M059J (cell line): ENCODE measurements around the gene CFTR. TPM values are rescaled to one million over a fixed set of nuclear protein-coding genes. Genes with fewer than 3 reads are reported as not detected.
"Not testable (repeated sequence)": the region's sequence is repeated elsewhere in the genome, so short reads cannot be mapped to it uniquely, and the experiment has no call there.

ENCODE experiments used
- DNase-seq: peaks from one replicate; pipeline ENCODE4 v3.0.0-alpha.2; 2012; ENCODE audit warnings: low read depth
- total RNA-seq: library from RNA; depleted of rRNA; stranded (reverse); fragments of >200 nt; shearing (Covaris generic); gene quantifications from 2 replicates; pipeline ENCODE4 v1.2.3, GENCODE V29; 2014; rRNA removed

CFTR gene
- total RNA-seq = 0.10 TPM in 1 of 2 replicates, not detected in the other

GRCh38 chr7:117479225-117480054 lies at the start of gene CFTR:
CFTR (plus strand) TSS chr7:117480025; CDS start chr7:117480095, 70 bp downstream.
- no peak for DNase-seq

DNA sequence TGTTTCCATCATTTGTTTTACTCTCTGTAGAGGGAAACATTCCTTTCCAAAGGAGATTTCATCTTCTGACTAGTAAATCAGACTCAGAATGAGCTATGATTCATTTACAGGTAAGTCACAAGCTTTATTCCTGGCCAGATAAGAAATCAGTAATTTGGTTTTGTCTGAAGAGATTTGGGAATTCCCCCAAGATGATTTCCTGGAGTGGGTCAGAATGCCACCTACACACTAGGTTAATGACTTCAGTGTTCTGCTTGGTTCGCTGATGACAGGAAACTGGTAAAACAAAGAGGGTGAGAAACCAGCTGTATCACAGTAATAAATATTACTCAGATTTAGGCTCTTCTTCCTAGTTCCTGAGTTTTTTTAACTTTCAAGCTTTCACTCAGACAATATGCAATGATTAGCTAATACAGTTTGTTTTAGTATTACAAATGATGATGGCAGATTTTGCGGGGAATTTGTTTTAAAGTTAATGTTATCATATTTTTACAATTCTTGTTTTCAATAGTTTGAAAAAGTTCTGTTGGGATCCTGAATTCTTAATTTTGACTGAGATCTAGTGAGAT lies 44.3 kb upstream of the CFTR start:
- DNase-seq = peak; percentile 12

DNA sequence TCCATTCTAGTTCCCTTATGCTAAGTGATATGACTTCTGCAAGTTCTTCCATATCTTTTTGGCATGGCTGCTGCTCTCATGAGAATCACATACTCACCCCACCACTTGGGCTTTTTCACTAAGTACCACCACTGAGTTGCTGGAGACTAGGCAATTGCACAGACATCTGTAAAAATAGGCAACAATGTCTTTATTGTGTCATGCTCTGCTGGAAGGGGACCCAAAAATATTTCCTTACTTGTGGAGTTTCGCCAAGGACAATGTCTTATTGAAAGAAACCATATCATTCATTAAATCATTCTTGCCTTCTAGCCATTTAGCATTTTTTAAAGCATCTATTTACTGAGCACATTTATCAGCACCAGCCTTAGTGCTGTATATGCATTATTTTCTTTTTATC lies 35.2 kb upstream of the CFTR start:
- no peak for DNase-seq

DNA sequence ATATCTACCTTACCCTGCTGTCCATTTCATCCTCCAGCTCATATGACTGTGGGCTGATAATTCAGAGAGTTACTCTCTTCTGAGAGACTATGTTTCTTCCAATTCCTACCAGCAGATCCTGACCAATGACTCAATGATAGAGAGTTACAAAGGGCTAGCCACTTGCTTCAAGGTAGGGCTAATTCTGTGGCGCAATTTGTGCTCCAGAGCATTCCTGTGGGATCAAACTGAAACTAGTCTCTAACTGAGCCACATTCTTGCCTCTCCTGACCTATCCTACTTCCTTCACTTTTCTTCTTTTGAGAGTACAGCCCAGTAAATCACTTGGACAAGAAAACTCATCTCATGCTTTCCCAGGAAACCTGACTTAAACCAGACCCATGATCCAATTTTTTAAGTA lies 34.6 kb upstream of the CFTR start:
- DNase-seq = peak; percentile 27

GRCh38 chr7:117446220-117446815 lies 33.5 kb upstream of the CFTR start:
- DNase-seq = no peak

- DNase-seq = no peak
Measured at GRCh38 chr7:117448655-117449054, 31.2 kb upstream of the CFTR start.

DNA sequence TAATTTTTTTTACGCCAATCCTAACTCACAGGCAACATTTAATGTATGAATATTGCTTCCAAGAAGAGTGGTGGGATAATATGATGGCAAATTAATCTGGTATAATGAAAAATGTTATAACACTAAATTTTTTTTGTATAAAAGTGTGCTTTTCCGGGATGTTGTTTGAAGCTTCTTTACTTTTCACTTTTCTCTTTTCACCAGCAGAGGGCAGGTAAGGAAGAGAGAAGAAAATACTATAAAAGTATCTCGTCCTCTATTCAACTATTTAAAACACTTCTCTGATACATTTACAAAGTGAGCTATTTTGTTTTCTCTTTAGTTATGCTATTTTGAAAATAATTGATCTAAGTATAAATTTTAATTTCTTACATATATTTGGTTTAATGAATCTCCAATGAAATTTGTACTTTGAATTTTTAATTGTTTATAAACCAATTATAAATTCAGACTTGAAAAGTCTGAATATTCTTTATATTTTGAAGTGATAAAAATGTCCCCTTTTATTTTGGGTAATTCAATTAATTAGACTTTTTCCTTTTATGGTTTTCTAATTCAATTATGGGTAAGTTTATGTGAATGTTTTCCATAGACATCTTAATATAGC lies 20.7 kb upstream of the CFTR start:
- DNase-seq = peak; percentile 44

DNA sequence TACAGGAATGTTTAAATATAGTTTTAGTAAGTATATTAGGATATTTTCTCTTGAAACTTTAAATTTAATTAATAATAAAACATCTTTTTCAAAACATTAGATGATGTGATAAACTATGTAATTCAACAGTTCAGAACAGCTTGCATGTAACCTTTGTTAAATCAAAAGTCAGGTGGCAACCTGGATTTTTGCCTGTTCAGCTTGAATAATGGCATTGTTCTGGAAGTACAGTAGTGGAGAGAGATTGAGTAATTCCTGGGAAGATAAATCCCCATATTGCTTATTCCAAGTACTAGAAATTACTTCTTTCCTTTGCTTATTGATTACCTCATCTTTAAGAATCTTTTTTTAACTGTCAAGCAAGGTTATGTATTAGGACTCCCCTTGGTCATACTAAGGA lies 20.1 kb upstream of the CFTR start:
- no peak for DNase-seq

- DNase-seq = not testable (repeated sequence)
Measured at GRCh38 chr7:117460815-117461214, 19.0 kb upstream of the CFTR start.

GRCh38 chr7:117468174-117468573 lies 11.7 kb upstream of the CFTR start:
- no peak for DNase-seq

DNA sequence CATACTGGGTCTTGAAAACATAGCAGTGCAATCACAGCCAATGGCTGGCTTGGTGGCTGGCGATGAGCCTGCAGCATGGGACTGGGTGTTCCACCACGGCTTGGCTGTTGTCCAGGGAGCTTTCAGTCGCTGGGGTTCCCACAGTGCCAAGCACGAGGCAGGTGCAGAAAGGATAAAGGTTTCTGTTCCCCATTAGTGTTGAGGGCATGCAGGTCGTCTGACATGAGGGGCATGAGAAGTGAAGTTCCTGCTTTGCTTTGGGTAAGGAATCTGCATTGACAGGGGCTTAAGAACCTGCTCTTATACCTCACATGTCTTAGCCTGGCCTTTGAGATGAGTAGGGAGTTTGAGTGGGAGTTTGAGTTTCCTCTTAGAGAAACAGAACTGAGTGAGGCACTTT lies 9.0 kb upstream of the CFTR start:
- DNase-seq = no peak

GRCh38 chr7:117472335-117472734 lies 7.5 kb upstream of the CFTR start:
- DNase-seq = no peak

- DNase-seq = no peak
Measured at GRCh38 chr7:117476557-117477215, 3.1 kb upstream of the CFTR start.

GRCh38 chr7:117478836-117479224 lies 995 bp upstream of the CFTR start:
- no peak for DNase-seq

DNA sequence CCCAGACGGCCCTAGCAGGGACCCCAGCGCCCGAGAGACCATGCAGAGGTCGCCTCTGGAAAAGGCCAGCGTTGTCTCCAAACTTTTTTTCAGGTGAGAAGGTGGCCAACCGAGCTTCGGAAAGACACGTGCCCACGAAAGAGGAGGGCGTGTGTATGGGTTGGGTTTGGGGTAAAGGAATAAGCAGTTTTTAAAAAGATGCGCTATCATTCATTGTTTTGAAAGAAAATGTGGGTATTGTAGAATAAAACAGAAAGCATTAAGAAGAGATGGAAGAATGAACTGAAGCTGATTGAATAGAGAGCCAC lies 184 bp downstream of the CFTR start:
- no peak for DNase-seq

GRCh38 chr7:117480978-117481377 lies 1.2 kb downstream of the CFTR start:
- DNase-seq = no peak

DNA sequence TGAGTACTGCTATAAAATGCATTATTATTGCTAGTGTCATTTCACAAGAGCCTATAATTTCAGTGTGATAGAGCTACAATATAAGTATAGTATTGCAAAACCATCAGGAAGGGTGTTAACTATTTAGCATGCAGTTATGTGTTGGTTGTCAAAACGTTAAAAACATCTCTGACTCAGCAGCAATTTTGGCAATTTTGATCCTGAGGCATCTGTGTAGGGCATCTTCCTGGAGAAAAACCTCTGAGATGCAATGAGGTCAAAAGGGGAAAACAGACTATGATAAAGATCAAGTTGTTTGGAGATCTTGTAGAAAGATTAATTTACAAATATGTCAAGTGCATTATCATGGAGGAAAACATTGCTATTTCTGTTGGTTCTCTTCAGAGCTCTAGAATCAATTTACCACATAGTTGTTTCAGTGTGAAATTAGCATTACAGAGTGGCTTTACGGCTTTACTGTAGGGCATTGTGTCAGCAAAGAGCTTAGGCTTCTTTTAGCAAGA lies 5.3 kb downstream of the CFTR start:
- DNase-seq = no peak

DNA sequence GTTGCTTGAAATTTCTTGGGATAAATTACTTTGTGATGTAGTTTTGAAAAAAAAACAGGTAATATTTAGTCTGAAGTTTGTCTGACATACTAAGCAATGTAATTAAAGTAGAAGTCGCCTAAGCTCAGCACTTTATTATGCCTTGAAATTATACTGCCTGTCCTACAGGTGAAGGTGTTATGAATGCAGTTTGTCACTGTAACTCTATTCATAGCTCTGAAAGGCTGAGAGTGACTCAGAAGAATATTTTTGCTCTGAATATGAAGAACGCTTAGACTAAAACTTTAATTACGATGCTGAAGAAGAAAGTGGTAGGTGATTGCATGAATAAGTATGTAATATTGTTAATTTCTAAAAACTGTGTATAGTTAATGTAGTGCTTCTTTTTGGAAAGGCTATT lies 9.2 kb downstream of the CFTR start:
- DNase-seq = no peak

DNA sequence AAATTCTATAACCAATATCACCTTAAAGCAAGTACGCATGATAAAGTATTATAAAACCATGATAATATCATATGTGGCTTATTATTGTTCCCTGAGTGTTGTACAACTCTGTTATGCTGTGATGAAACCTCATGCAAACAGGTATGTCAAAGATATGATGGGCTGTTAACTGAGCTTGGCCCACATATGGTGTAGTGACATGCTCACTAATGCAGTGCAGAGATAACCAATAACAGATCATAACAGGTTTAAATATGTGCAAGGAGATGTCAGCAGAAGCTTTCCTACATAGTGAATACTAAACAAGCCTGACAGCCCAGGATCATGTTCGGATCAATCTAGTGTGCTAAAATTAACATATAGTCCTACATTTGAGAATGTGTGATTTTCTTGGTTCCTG lies 9.6 kb downstream of the CFTR start:
- DNase-seq = no peak

DNA sequence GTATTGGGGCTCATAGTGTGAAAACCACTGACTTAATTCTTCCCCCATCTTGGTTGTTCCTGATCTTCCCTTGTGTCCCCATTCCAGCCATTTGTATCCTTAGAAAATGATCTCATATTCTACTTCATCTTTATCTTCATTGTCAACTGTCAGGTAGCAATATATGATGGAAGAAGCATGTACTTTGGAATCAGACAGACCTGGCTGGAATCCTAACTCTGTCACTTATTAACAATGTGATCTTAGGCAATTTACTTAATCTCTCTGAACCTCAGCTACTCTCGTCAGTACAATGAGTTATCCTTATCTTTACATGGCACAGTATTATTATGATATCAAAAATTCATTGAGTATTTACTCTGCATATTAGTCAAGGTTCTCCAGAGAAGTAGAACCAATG lies 10.1 kb downstream of the CFTR start:
- DNase-seq = no peak

GRCh38 chr7:117492649-117493048 lies 12.8 kb downstream of the CFTR start:
- DNase-seq = no peak

- no peak for DNase-seq
Measured at GRCh38 chr7:117493460-117493859, 13.6 kb downstream of the CFTR start.
